Measurements from ENCODE around the gene CTDSPL2.
"Not testable (repeated sequence)": the region's sequence is repeated elsewhere in the genome, so short reads cannot be mapped to it uniquely, and the experiment has no call there.

The CTDSPL2 gene

DNA sequence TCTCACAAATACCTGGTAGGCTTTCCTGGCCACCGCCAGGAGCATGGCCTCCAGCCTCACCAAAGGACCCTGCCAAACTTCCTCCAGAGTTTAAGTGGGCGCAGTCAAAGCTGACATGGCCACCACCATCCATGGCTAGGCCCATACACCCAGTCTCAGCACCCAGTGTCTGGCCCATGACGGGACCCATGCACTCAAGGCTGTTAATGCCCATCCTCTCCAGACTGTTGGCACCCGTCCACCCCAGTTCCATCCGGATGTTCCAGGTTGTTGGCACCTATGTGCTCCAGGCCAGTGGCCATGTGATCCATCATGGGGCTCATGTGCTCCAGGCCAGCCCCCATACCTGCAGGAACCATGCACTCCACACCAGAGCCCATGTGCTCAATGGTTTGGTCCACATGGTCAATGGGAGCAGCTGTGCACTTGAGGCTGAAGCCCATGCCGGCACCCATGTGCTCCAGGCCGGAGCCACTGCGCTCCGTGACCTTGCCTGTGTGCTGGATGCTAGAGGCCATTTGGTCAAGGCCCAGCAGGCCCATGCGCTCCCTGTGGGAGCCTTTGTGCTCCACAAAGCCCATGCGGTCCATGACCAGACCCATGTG is 20.4 kb downstream of the CTDSPL2 start:
- CTCF ChIA-PET = no interaction called here
- POLR2A ChIA-PET = no interaction called here
- no peak for DNase-seq (ENCODE audit: extremely low spot score)
- TF ChIP-seq CTBP1 (IDR thresholded peaks at IDR 0.05; ENCODE audit: borderline replicate concordance) = no peak
- TF ChIP-seq, protein P1, sequence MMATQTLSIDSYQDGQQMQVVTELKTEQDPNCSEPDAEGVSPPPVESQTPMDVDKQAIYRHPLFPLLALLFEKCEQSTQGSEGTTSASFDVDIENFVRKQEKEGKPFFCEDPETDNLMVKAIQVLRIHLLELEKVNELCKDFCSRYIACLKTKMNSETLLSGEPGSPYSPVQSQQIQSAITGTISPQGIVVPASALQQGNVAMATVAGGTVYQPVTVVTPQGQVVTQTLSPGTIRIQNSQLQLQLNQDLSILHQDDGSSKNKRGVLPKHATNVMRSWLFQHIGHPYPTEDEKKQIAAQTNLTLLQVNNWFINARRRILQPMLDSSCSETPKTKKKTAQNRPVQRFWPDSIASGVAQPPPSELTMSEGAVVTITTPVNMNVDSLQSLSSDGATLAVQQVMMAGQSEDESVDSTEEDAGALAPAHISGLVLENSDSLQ (IDR thresholded peaks at IDR 0.05) = no peak
- no peak for TF ChIP-seq FOXM1 (IDR thresholded peaks at IDR 0.05; ENCODE audit: borderline replicate concordance)
- TF ChIP-seq BHLHE40 (IDR thresholded peaks at IDR 0.05; ENCODE audit: borderline replicate concordance) = no peak
- TF ChIP-seq HDGF (IDR thresholded peaks at IDR 0.05; ENCODE audit: borderline replicate concordance) = no peak
- no peak for TF ChIP-seq ZNF384 (IDR thresholded peaks at IDR 0.05)
- TF ChIP-seq LEF1 (IDR thresholded peaks at IDR 0.05; ENCODE audit: borderline replicate concordance) = no peak
- no peak for TF ChIP-seq ARNT (IDR thresholded peaks at IDR 0.05)
- no peak for TF ChIP-seq L3MBTL2 (conservative IDR thresholded peaks at IDR 0.05)
- no peak for TF ChIP-seq NFRKB (IDR thresholded peaks at IDR 0.05)
- TF ChIP-seq FOXA1 (IDR thresholded peaks at IDR 0.05) = no peak
- TF ChIP-seq TARDBP (IDR thresholded peaks at IDR 0.05) = no peak
- no peak for TF ChIP-seq ELF4 (IDR thresholded peaks at IDR 0.05)
- TF ChIP-seq SP1 (IDR thresholded peaks at IDR 0.05) = no peak
- no peak for TF ChIP-seq FOXK2 (IDR thresholded peaks at IDR 0.05)
- TF ChIP-seq SUZ12 (IDR thresholded peaks at IDR 0.05) = no peak

DNA sequence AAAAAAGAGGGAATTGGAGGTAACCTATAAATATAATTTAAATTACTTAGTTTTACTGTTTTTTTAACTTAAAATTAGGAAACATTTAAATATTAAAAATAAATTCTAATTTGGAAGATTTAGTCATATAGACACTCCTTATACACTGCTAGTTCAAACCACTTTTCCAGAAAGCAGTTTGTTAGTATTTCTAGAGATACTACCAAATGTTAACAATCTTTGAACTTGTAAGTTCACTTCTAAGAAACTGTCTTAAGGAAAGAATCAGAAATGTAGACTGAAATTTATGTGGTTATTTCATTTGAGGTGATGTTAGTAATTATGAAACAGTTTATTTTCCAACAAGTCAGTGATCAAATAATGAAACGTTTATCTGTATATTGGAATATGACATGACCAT is 22.7 kb downstream of the CTDSPL2 start:
- DNase-seq (ENCODE audit: extremely low spot score) = no peak
- POLR2A ChIA-PET = no interaction called here
- CTCF ChIA-PET = no interaction called here
- TF ChIP-seq ELF4 (IDR thresholded peaks at IDR 0.05) = no peak
- TF ChIP-seq, protein P1 (IDR thresholded peaks at IDR 0.05) = no peak
- TF ChIP-seq HDGF (IDR thresholded peaks at IDR 0.05; ENCODE audit: borderline replicate concordance) = no peak
- no peak for TF ChIP-seq BHLHE40 (IDR thresholded peaks at IDR 0.05; ENCODE audit: borderline replicate concordance)
- no peak for TF ChIP-seq CTBP1 (IDR thresholded peaks at IDR 0.05; ENCODE audit: borderline replicate concordance)
- no peak for TF ChIP-seq FOXA1 (IDR thresholded peaks at IDR 0.05)
- TF ChIP-seq L3MBTL2 (conservative IDR thresholded peaks at IDR 0.05) = no peak
- no peak for TF ChIP-seq TARDBP (IDR thresholded peaks at IDR 0.05)
- TF ChIP-seq LEF1 (IDR thresholded peaks at IDR 0.05; ENCODE audit: borderline replicate concordance) = no peak

DNA sequence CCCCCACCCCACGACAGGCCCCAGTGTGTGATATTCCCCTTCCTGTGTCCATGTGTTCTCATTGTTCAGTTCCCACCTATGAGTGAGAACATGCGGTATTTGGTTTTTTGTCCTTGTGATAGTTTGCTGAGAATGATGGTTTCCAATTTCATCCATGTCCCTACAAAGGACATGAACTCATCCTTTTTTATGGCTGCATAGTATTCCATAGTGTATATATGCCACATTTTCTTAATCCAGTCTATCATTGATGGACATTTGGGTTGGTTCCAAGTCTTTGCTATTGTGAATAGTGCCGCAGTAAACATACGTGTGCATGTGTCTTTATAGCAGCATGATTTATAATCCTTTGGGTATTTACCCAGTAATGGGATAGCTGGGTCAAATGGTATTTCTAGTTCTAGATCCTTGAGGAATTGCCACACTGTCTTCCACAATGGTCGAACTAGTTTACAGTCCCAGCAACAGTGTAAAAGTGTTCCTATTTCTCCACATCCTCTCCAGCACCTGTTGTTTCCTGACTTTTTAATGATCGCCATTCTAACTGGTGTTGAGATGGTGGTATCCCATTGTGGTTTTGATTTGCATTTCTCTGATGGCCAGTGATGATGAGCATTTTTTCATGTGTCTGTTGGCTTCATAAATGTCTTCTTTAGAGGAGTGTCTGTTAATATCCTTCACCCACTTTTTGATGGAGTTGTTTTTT is 26.3 kb downstream of the CTDSPL2 start:
- DNase-seq (ENCODE audit: extremely low spot score); CTCF ChIA-PET; POLR2A ChIA-PET: not testable (repeated sequence)

DNA sequence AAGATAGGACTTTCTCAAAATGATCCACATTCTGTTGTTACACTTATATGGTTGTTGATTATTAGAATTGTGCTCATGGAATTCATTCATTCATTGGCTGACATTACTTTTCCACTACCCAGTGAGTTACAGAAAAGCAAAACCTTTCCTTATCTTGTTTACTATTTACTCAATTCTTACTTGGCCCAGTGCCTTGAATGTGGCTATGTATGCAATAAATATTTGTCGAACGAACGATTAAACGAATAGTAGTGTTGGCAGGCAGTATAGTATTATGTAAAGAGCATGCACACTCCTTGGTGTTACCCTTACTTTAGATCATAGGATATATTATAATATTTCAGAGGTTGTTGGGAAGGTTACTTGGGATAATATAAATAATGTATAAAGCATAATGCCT is 31.0 kb downstream of the CTDSPL2 start:
- TF ChIP-seq CTBP1 (IDR thresholded peaks at IDR 0.05; ENCODE audit: borderline replicate concordance) = no peak
- no peak for TF ChIP-seq ZNF384 (IDR thresholded peaks at IDR 0.05)
- TF ChIP-seq FOXK2 (IDR thresholded peaks at IDR 0.05) = no peak
- TF ChIP-seq FOXA1 (IDR thresholded peaks at IDR 0.05) = no peak
- TF ChIP-seq TARDBP (IDR thresholded peaks at IDR 0.05) = no peak
- no peak for TF ChIP-seq SP1 (IDR thresholded peaks at IDR 0.05)
- no peak for TF ChIP-seq BHLHE40 (IDR thresholded peaks at IDR 0.05; ENCODE audit: borderline replicate concordance)
- TF ChIP-seq SUZ12 (IDR thresholded peaks at IDR 0.05) = no peak
- no peak for TF ChIP-seq FOXM1 (IDR thresholded peaks at IDR 0.05; ENCODE audit: borderline replicate concordance)
- no peak for TF ChIP-seq LEF1 (IDR thresholded peaks at IDR 0.05; ENCODE audit: borderline replicate concordance)
- TF ChIP-seq, protein P1 (IDR thresholded peaks at IDR 0.05) = no peak
- TF ChIP-seq ARNT (IDR thresholded peaks at IDR 0.05) = no peak
- TF ChIP-seq NFRKB (IDR thresholded peaks at IDR 0.05) = no peak
- no peak for TF ChIP-seq HDGF (IDR thresholded peaks at IDR 0.05; ENCODE audit: borderline replicate concordance)
- CTCF ChIA-PET = no interaction called here
- POLR2A ChIA-PET = no interaction called here
- no peak for DNase-seq (ENCODE audit: extremely low spot score)

DNA sequence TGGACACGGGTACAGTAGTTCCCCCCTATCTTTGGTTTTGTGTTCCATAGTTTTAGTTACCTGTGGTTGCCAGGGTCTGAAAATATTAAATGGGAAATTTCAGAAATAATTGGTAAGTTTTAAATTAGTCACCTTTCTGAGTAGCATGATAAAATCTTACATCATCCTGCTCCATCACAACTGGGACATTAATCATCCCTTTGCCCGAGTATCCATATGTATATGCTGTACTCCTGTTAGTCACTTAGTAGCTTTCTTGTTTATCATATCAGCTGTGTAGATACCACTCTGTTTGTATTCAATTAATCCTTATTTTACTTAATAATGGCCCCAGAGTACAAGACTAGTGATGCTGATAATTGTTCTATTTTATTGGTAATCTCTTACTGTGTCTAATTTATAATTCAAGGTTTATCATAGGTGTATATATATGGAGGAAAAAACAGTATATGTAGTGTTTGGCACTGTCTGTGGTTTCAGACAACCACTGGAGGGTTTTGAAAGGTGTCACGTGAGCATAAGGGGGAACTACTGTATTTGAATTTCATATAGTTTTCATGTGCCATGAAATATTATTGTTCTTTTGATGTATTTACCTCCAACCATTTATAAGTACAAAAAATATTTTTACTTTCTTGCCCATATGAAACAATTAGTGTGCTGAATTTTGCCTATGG is 41.4 kb downstream of the CTDSPL2 start:
- POLR2A ChIA-PET = no interaction called here
- no peak for DNase-seq (ENCODE audit: extremely low spot score)
- CTCF ChIA-PET = no interaction called here
- TF ChIP-seq SUZ12 (IDR thresholded peaks at IDR 0.05) = no peak
- no peak for TF ChIP-seq FOXK2 (IDR thresholded peaks at IDR 0.05)
- no peak for TF ChIP-seq LEF1 (IDR thresholded peaks at IDR 0.05; ENCODE audit: borderline replicate concordance)
- no peak for TF ChIP-seq FOXA1 (IDR thresholded peaks at IDR 0.05)
- no peak for TF ChIP-seq HDGF (IDR thresholded peaks at IDR 0.05; ENCODE audit: borderline replicate concordance)
- TF ChIP-seq TARDBP (IDR thresholded peaks at IDR 0.05) = no peak
- TF ChIP-seq L3MBTL2 (conservative IDR thresholded peaks at IDR 0.05) = no peak

DNA sequence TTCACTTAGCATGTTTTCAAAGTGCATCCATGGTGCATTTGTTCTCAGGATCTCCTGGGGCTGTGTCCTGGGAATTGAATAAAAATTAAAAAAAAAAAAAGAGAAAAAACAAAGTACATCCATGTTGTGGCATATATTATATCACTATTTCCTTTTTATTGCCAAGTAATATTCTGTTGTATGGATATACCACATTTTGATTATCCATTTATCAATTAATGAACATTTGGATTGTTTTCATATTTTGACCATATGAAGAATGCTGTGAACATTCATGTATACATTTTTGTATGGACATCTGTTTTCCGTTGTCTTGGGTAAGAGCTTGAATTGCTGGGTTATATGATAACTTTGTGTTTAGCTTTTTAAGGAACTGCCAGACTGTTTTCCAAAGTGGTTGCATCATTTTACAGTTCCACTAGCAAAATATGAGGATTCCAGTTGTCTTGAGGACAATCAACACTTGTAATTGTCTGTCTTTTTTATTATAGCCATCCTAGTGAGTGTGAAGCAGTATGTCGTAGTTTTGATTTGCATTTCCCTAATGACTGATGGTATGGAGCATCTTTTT is 44.5 kb downstream of the CTDSPL2 start:
- DNase-seq (ENCODE audit: extremely low spot score) = no peak
- no peak for TF ChIP-seq FOXA1 (IDR thresholded peaks at IDR 0.05)
- TF ChIP-seq CTBP1 (IDR thresholded peaks at IDR 0.05; ENCODE audit: borderline replicate concordance) = no peak
- no peak for TF ChIP-seq ELF4 (IDR thresholded peaks at IDR 0.05)
- no peak for TF ChIP-seq BHLHE40 (IDR thresholded peaks at IDR 0.05; ENCODE audit: borderline replicate concordance)
- no peak for TF ChIP-seq FOXM1 (IDR thresholded peaks at IDR 0.05; ENCODE audit: borderline replicate concordance)
- no peak for TF ChIP-seq SP1 (IDR thresholded peaks at IDR 0.05)
- TF ChIP-seq HDGF (IDR thresholded peaks at IDR 0.05; ENCODE audit: borderline replicate concordance) = no peak
- no peak for TF ChIP-seq SUZ12 (IDR thresholded peaks at IDR 0.05)
- no peak for TF ChIP-seq L3MBTL2 (conservative IDR thresholded peaks at IDR 0.05)
- TF ChIP-seq, protein P1 (IDR thresholded peaks at IDR 0.05) = no peak
- no peak for TF ChIP-seq ZNF384 (IDR thresholded peaks at IDR 0.05)
- TF ChIP-seq LEF1 (IDR thresholded peaks at IDR 0.05; ENCODE audit: borderline replicate concordance) = no peak
- TF ChIP-seq NFRKB (IDR thresholded peaks at IDR 0.05) = no peak
- TF ChIP-seq ARNT (IDR thresholded peaks at IDR 0.05) = no peak
- TF ChIP-seq TARDBP (IDR thresholded peaks at IDR 0.05) = no peak
- no peak for TF ChIP-seq FOXK2 (IDR thresholded peaks at IDR 0.05)
- ChIA-PET CTCF (no interaction called here), POLR2A (no interaction called here)

Data from HEK293T (cell line).